ENCODE data around the gene ACSL6. TPM values are rescaled to one million over a fixed set of nuclear protein-coding genes. Genes with fewer than 3 reads are reported as not detected.

The ACSL6 gene
- total RNA-seq, 4 donors from 2014 or later: 0.04 to 3.2 (median 1.1) TPM

DNA sequence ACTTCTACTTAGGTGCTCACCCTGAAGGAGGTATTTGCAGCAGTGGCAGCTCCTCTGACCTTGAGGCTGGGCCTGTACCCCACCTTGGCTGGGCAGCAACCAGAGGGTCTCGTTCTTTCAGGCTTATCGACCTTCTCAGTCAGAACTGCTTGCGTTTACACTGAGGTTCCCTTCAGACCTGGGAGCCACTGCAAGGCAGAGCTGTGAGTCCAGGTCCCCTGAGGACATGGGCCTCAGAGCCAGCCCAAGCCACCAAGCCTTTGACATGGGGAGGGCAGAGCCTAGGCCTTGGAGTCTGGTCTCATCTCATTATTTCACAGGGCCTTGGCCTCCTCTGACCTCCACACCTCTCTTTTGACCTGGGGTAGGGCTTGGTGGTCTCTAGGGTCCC lies 13.7 kb downstream of the ACSL6 start:
- H3K9me3 ChIP-seq: no peaks in the 10 kb centered on the region
- H3K27me3 ChIP-seq: no peaks in the 10 kb centered on the region
- no peak overlapping the region for H3K4me3 ChIP-seq
- 100% methylated on average over 2 to 3 of the region's 3 CpGs for WGBS, 2 donors
- no peak for DNase-seq
- intact Hi-C loops (cut with DNase I): no loop called here
- no peaks in the 10 kb centered on the region for H3K36me3 ChIP-seq
- H3K4me1 ChIP-seq: no peaks in the 10 kb centered on the region
- TF ChIP-seq POLR2A (IDR thresholded peaks at IDR 0.05): no peak
- TF ChIP-seq, protein P1, sequence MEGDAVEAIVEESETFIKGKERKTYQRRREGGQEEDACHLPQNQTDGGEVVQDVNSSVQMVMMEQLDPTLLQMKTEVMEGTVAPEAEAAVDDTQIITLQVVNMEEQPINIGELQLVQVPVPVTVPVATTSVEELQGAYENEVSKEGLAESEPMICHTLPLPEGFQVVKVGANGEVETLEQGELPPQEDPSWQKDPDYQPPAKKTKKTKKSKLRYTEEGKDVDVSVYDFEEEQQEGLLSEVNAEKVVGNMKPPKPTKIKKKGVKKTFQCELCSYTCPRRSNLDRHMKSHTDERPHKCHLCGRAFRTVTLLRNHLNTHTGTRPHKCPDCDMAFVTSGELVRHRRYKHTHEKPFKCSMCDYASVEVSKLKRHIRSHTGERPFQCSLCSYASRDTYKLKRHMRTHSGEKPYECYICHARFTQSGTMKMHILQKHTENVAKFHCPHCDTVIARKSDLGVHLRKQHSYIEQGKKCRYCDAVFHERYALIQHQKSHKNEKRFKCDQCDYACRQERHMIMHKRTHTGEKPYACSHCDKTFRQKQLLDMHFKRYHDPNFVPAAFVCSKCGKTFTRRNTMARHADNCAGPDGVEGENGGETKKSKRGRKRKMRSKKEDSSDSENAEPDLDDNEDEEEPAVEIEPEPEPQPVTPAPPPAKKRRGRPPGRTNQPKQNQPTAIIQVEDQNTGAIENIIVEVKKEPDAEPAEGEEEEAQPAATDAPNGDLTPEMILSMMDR (IDR thresholded peaks at IDR 0.05): no peak
- no peak overlapping the region for H3K27ac ChIP-seq

DNA sequence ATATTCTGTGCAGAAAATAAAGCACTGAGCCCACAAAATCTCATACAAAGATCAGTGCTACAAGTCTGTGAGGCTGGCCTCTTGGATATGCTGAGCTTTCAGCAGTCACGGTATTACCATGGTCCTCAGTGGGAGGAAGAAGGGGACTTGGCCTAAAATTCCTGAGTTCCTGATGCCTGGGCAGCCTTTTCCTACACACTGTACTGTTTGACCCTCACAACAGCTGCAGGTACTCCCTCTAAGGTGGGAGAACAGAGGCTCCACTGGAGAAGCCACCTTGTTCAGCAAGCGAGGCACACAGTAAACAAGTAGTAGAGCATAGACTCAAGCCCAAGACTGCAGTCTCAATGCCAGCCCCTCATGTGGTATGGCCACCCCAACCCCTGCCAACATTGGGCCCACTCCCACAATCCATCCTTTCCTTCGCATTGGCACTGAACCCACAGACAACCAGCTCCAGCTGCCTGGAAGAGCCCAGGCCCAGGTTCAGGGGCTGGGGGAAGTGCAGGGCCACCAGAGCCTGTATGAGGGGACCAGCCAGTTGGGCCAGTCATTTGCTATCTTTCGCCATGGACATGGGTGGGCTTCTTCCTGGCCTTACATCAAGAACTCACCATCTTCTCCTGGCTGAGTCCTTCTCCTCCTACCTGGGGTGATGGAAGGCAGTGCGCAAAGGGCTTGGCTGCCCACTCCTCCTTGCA lies 14.3 kb downstream of the ACSL6 start:
- Histone ChIP-seq H3K36me3 (no peaks in the 10 kb centered on the region), H3K4me1 (no peaks in the 10 kb centered on the region), H3K27me3 (no peaks in the 10 kb centered on the region), H3K27ac (no peak overlapping the region), H3K9me3 (no peaks in the 10 kb centered on the region), H3K4me3 (no peak overlapping the region)
- intact Hi-C loops (cut with DNase I): no loop called here
- WGBS, 2 donors: 88 to 94% methylated on average over 3 to 5 of the region's 5 CpGs
- no peak for TF ChIP-seq POLR2A (IDR thresholded peaks at IDR 0.05)
- TF ChIP-seq, protein P1 (IDR thresholded peaks at IDR 0.05): no peak
- DNase-seq: no peak

DNA sequence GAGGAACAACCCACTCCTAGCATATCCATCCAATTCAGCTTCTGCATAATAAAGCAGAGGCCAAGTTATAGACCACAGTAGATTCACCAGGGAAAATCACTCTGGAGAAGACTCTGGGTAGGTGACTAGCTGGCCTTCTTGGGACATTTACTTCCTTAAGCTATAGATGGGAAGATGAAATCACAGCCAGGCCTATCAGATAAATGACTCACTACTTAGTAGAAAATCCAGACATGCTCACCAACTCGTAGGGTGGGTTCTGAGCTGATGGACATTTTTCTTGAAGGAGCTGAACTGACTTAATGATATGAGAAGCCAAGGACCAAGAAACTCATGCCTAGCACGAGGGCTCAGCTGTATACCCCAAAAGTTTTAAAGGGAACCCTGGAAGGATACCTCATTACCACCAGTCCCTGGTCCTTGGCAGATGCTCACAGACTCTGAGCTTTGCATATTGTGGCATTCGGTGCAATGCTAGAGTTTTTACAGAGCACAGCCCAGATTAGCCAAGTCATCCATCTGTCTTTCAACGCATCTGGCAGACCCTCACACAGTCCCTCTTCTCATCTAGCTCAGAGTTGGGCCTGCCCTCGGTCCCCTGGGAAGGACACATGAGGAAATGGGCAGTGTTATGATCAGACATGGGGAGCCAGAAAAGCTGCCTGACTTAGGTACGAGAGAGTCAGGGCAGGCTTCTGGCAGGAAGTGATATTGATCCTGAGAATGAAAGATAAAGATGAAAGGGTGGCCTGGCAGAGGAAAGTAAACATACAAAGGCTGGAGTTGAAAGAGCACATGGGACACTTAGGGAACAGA lies 15.0 kb downstream of the ACSL6 start:
- no peaks in the 10 kb centered on the region for H3K27me3 ChIP-seq
- H3K4me1 ChIP-seq: no peaks in the 10 kb centered on the region
- no peaks in the 10 kb centered on the region for H3K36me3 ChIP-seq
- no peaks in the 10 kb centered on the region for H3K9me3 ChIP-seq
- no peak for DNase-seq
- TF ChIP-seq POLR2A (IDR thresholded peaks at IDR 0.05): no peak
- TF ChIP-seq, protein P1 (IDR thresholded peaks at IDR 0.05): no peak
- 59 to 67% methylated on average over 3 to 5 of the region's 6 CpGs for WGBS, 2 donors
- no peak overlapping the region for H3K27ac ChIP-seq
- H3K4me3 ChIP-seq: no peak overlapping the region
- intact Hi-C loops (cut with DNase I): no loop called here

DNA sequence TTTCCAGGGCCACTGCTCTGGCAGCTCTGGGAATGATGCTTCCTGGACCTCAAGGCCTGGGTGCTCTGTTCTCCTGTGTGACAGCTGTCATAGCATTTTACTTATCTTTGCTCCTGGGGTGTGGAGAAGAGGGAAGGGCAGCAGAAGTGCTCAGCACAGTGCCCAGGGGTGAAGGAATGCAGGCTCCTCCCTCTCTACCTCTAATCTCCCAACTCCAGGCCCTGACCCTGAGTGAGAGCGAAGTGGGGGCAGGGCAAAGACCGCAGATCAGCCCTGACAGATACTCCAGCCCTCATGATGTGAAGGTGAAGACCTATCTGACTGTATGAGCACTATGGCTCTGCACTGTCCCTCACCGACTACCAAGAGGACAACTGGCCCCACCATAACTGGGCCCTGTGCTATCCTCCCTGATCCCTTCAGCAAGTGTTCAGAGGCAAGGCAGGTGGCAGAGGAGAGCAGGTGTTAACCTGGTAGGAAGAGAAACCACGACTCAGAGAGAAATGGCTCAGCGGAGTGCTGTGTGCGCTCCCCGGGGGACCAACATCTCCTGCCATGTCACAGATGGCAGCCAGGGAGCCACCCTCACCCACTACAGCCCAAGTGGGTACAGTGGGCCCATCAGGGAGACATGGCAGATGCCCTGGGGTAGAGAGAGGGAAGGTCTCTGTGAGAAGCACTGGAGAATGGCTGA lies 16.8 kb downstream of the ACSL6 start:
- WGBS, 2 donors: 76 to 84% methylated on average over 4 to 5 of the region's 7 CpGs
- Histone ChIP-seq H3K27ac (no peak overlapping the region), H3K4me1 (no peaks in the 10 kb centered on the region), H3K27me3 (no peaks in the 10 kb centered on the region), H3K36me3 (no peaks in the 10 kb centered on the region), H3K9me3 (no peaks in the 10 kb centered on the region), H3K4me3 (no peak overlapping the region)
- no peak for DNase-seq
- TF ChIP-seq, protein P1 (IDR thresholded peaks at IDR 0.05): no peak
- no peak for TF ChIP-seq POLR2A (IDR thresholded peaks at IDR 0.05)
- intact Hi-C loops (cut with DNase I): no loop called here

DNA sequence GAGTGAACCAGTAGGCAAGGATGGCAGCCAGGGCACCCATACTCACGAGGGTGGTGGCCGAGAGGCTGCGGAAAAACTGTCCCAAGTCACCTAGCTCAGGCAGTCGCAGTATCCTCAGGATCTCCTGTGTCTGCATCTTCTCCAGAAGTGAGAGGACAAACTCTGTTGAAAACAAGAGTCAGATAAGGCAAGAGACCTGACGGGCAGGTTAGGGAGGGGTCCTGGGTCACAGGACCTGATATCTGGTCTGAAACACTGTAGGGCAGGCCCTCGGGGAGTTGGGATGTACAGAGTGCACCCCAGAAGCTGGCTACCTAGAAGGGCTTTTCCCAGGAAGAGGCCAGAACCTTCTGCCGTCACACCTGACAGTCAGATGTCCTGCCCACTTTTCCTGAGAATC lies 17.4 kb downstream of the ACSL6 start:
- intact Hi-C loops (cut with DNase I): no loop called here
- no peaks in the 10 kb centered on the region for H3K4me1 ChIP-seq
- DNase-seq: no peak
- H3K9me3 ChIP-seq: no peaks in the 10 kb centered on the region
- no peak for TF ChIP-seq POLR2A (IDR thresholded peaks at IDR 0.05)
- TF ChIP-seq, protein P1 (IDR thresholded peaks at IDR 0.05): no peak
- H3K4me3 ChIP-seq: no peak overlapping the region
- WGBS, 2 donors: 95 to 100% methylated on average over 2 to 4 of the region's 7 CpGs
- H3K27ac ChIP-seq: no peak overlapping the region
- no peaks in the 10 kb centered on the region for H3K27me3 ChIP-seq
- no peaks in the 10 kb centered on the region for H3K36me3 ChIP-seq

Measured in esophagus squamous epithelium (tissue), 5 donors.